Activated B cell treated with CpG ODN at 0.5 μM for 24 hours (primary cell): Measurements from ENCODE around the gene SCFD1. TPM values are rescaled to one million over a fixed set of nuclear protein-coding genes. Genes with fewer than 3 reads are reported as not detected.

ENCODE experiments used
- ATAC-seq: fragments of 200-7000 bp; cut with Tn5 transposase; one replicate; pipeline ENCODE4 v1.10.0; 2021; ENCODE audit warnings: low read depth, mild to moderate bottlenecking, moderate library complexity
- CTCF ChIA-PET: fragments of 350-600 bp; sonication (Branson Sonifier 250); formaldehyde crosslinking; loops from one replicate; lab custom pipeline; 2021; ENCODE audit warnings: antibody characterized with exemption; lab: Charles Lee
- POLR2A ChIA-PET: fragments of 350-600 bp; sonication (Branson Sonifier 250); formaldehyde crosslinking; loops from one replicate; lab custom pipeline; 2021; ENCODE audit warnings: antibody characterized with exemption; lab: Charles Lee
- DNase-seq: peaks from one replicate; pipeline ENCODE4 v3.0.0; 2022
- H3K27ac Mint-ChIP-seq: one replicate; pipeline ENCODE4 v1.8.0; 2020; ENCODE audit warnings: mixed read lengths
- H3K27me3 Mint-ChIP-seq: one replicate; pipeline ENCODE4 v1.8.0; 2021; ENCODE audit warnings: mixed read lengths
- H3K36me3 Mint-ChIP-seq: one replicate; pipeline ENCODE4 v1.8.0; 2021; ENCODE audit warnings: low read depth, mixed read lengths
- H3K4me1 Mint-ChIP-seq: one replicate; pipeline ENCODE4 v1.8.0; 2021; ENCODE audit warnings: mixed read lengths
- H3K4me3 Mint-ChIP-seq: one replicate; pipeline ENCODE4 v1.8.0; 2020; ENCODE audit warnings: mild to moderate bottlenecking, mixed read lengths
- H3K9me3 Mint-ChIP-seq: one replicate; pipeline ENCODE4 v1.8.0; 2020; ENCODE audit warnings: mixed read lengths
- CTCF ChIP-seq: fragments of 200-600 bp; IDR thresholded peaks from one replicate; pipeline ENCODE4 v1.8.0; 2022; ENCODE audit warnings: antibody characterized with exemption, mild to moderate bottlenecking
- intact Hi-C: fragments of 100-400 bp; cut with micrococcal nuclease; formaldehyde crosslinking; loops from one replicate; pipeline ENCODE4 v1.15.1; 2024
- total RNA-seq: library from RNA; stranded (reverse); gene quantifications from 2 replicates; pipeline ENCODE4 v1.2.3, GENCODE V29; 2022

SCFD1 gene
- total RNA-seq, 1 donor from 2014 or later, result 83.6 TPM

- intact Hi-C loops, result no loop called here
These were observed 87.1 kb downstream of the SCFD1 start for GRCh38 chr14:30709201-30709600.

GRCh38 chr14:30710876-30711275, 88.8 kb downstream of the SCFD1 start:
- intact Hi-C loops, result no loop called here
- no peak for TF ChIP-seq CTCF
- ATAC-seq, result no peak
- H3K27me3 Mint-ChIP-seq, result no peaks in the 10 kb centered on the region
- no peak overlapping the region for H3K4me3 Mint-ChIP-seq
- H3K4me1 Mint-ChIP-seq, result no peaks in the 10 kb centered on the region
- POLR2A ChIA-PET, result no interaction called here
- DNase-seq, result no peak
- H3K27ac Mint-ChIP-seq, result no peak overlapping the region
- H3K9me3 Mint-ChIP-seq, result no peaks in the 10 kb centered on the region
- CTCF ChIA-PET, result no interaction called here
- peaks cover 49% of the 10 kb centered on the region for H3K36me3 Mint-ChIP-seq

More at GRCh38 chr14:30709201-30709600, 87.1 kb downstream of the SCFD1 start:
- no peaks in the 10 kb centered on the region for H3K4me1 Mint-ChIP-seq
- no peak overlapping the region for H3K4me3 Mint-ChIP-seq
- no peaks in the 10 kb centered on the region for H3K27me3 Mint-ChIP-seq
- no peaks in the 10 kb centered on the region for H3K9me3 Mint-ChIP-seq
- DNase-seq (no peak), ATAC-seq (no peak)
- POLR2A ChIA-PET, result no interaction called here
- CTCF ChIA-PET, result no interaction called here
- peaks cover 51% of the 10 kb centered on the region for H3K36me3 Mint-ChIP-seq
- H3K27ac Mint-ChIP-seq, result no peak overlapping the region
- TF ChIP-seq CTCF, result no peak

- H3K36me3 Mint-ChIP-seq, result peaks cover 55% of the 10 kb centered on the region
- no peak overlapping the region for H3K4me3 Mint-ChIP-seq
- H3K27me3 Mint-ChIP-seq, result no peaks in the 10 kb centered on the region
- ChIA-PET POLR2A (no interaction called here), CTCF (no interaction called here)
- no peak for TF ChIP-seq CTCF
- peaks cover under 1% of the 10 kb centered on the region for H3K4me1 Mint-ChIP-seq
- intact Hi-C loops, result no loop called here
- no peak overlapping the region for H3K27ac Mint-ChIP-seq
- peaks cover 2% of the 10 kb centered on the region for H3K9me3 Mint-ChIP-seq
- DNase-seq (no peak), ATAC-seq (no peak)
These were observed 97.0 kb downstream of the SCFD1 start for GRCh38 chr14:30719137-30719536.

GRCh38 chr14:30725763-30726162, 103.6 kb downstream of the SCFD1 start:
- peaks cover 18% of the 10 kb centered on the region for H3K4me1 Mint-ChIP-seq
- POLR2A ChIA-PET, result no interaction called here

GRCh38 chr14:30728471-30728870, 106.4 kb downstream of the SCFD1 start:
- ChIA-PET CTCF (no interaction called here), POLR2A (no interaction called here)
- peaks cover under 1% of the 10 kb centered on the region for H3K9me3 Mint-ChIP-seq
- TF ChIP-seq CTCF, result no peak
- intact Hi-C loops, result no loop called here
- peaks cover 77% of the 10 kb centered on the region for H3K36me3 Mint-ChIP-seq
- no peaks in the 10 kb centered on the region for H3K27me3 Mint-ChIP-seq
- peaks cover 18% of the 10 kb centered on the region for H3K4me1 Mint-ChIP-seq
- H3K27ac Mint-ChIP-seq, result no peak overlapping the region
- H3K4me3 Mint-ChIP-seq, result no peak overlapping the region
- ATAC-seq, result no peak
- no peak for DNase-seq

More at GRCh38 chr14:30725763-30726162, 103.6 kb downstream of the SCFD1 start:
- H3K36me3 Mint-ChIP-seq, result peaks cover 75% of the 10 kb centered on the region
- H3K27me3 Mint-ChIP-seq, result no peaks in the 10 kb centered on the region
- CTCF ChIA-PET, result no interaction called here
- H3K27ac Mint-ChIP-seq, result no peak overlapping the region
- ATAC-seq, result no peak
- peaks cover 2% of the 10 kb centered on the region for H3K9me3 Mint-ChIP-seq
- no peak overlapping the region for H3K4me3 Mint-ChIP-seq
- intact Hi-C loops, result no loop called here
- DNase-seq, result no peak
- TF ChIP-seq CTCF, result no peak
